Esophagus squamous epithelium (tissue), 5 donors: ENCODE measurements around the gene CXCR6. TPM values are rescaled to one million over a fixed set of nuclear protein-coding genes. Genes with fewer than 3 reads are reported as not detected.

ENCODE experiments used
- DNase-seq: peaks from one replicate; lab custom pipeline; 2025; lab: John Stamatoyannopoulos, UW
- H3K27ac ChIP-seq, 4 donors: fragments of 200-600 bp; sonication (generic); one replicate each; pipeline ENCODE4 v1.5.1; 2016 to 2019; ENCODE audit warnings: mild to moderate bottlenecking in 1 of 4
- H3K27me3 ChIP-seq, 4 donors: fragments of 200-600 bp; sonication (generic); 1 replicate in 3 of 4; 2 replicates in 1 of 4; pipeline versions ENCODE4 v1.5.1 to v1.6.0; 2017 to 2021; ENCODE audit warnings: antibody characterized with exemption in 1 of 4
- H3K36me3 ChIP-seq, 3 donors: fragments of 200-600 bp; sonication (generic); one replicate each; pipeline ENCODE4 v1.5.1; 2016 to 2019
- H3K4me1 ChIP-seq, 3 donors: fragments of 200-600 bp; sonication (generic); one replicate each; pipeline ENCODE4 v1.5.1; 2017 to 2019
- H3K4me3 ChIP-seq, 4 donors: fragments of 200-600 bp; sonication (generic); 1 replicate in 3 of 4; 2 replicates in 1 of 4; pipeline ENCODE4 v1.5.1; 2016 to 2019; ENCODE audit warnings: mild to moderate bottlenecking in 2 of 4, moderate library complexity in 1 of 4
- H3K9me3 ChIP-seq, 3 donors: fragments of 200-600 bp; sonication (generic); one replicate each; pipeline ENCODE4 v1.5.1; 2016 to 2019
- POLR2A ChIP-seq, 4 donors: fragments of 450-650 bp; IDR thresholded peaks; one replicate each; pipeline ENCODE4 v1.6.1; 2017; ENCODE audit warnings: antibody characterized with exemption in 4 of 4, mild to moderate bottlenecking in 4 of 4, moderate library complexity in 3 of 4
- WGBS, 2 donors: methylation state at CpG; one replicate each; pipeline ENCODE4 v1.1.5; 2018; 5-methylcytosine and 5-hydroxymethylcytosine counted together
- intact Hi-C: fragments of 100-400 bp; cut with DNase I; formaldehyde crosslinking; loops from one replicate; pipeline ENCODE4 v1.15.0; 2022
- total RNA-seq, 4 donors: library from RNA; depleted of rRNA; stranded (reverse); fragments of >200 nt; gene quantifications; one replicate each; pipeline ENCODE4 v1.1.0, GENCODE V29; 2016
- TF ChIP-seq, protein P1 (sequence below), 6 experiments: fragments of 450-650 bp in 4 of 6; fragments of 200-600 bp in 2 of 6; sonication (generic) in 2 of 6; IDR thresholded peaks; one replicate each; pipeline ENCODE4 v1.5.1; 2016 to 2019; ENCODE audit warnings: antibody characterized with exemption in 6 of 6, mild to moderate bottlenecking in 4 of 6, moderate library complexity in 4 of 6
- donor health status: DM: yes; HTN: yes; CAD: no.

Gene CXCR6
- total RNA-seq, 4 donors from 2014 or later, result 1.7 to 12.0 (median 4.4) TPM

- TF ChIP-seq POLR2A (IDR thresholded peaks at IDR 0.05), result no peak
- TF ChIP-seq, protein P1, sequence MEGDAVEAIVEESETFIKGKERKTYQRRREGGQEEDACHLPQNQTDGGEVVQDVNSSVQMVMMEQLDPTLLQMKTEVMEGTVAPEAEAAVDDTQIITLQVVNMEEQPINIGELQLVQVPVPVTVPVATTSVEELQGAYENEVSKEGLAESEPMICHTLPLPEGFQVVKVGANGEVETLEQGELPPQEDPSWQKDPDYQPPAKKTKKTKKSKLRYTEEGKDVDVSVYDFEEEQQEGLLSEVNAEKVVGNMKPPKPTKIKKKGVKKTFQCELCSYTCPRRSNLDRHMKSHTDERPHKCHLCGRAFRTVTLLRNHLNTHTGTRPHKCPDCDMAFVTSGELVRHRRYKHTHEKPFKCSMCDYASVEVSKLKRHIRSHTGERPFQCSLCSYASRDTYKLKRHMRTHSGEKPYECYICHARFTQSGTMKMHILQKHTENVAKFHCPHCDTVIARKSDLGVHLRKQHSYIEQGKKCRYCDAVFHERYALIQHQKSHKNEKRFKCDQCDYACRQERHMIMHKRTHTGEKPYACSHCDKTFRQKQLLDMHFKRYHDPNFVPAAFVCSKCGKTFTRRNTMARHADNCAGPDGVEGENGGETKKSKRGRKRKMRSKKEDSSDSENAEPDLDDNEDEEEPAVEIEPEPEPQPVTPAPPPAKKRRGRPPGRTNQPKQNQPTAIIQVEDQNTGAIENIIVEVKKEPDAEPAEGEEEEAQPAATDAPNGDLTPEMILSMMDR (IDR thresholded peaks at IDR 0.05), result no peak
- no peak for DNase-seq
- 94 to 100% methylated on average over 1 to 3 of the region's 3 CpGs for WGBS, 2 donors
- peak overlapping the region in 1 of 4 donors; percentile 2 for H3K4me3 ChIP-seq
- peak overlapping the region in 2 of 4 donors; percentile 5 to 67 for H3K27ac ChIP-seq
- intact Hi-C loops, result no loop called here
- H3K27me3 ChIP-seq, result no peaks in the 10 kb centered on the region
- no peaks in the 10 kb centered on the region for H3K9me3 ChIP-seq
- H3K4me1 ChIP-seq, result peaks cover 0 to 23% (median 0%) of the 10 kb centered on the region in 3 donors
- peaks cover 6 to 91% (median 35%) of the 10 kb centered on the region in 3 donors for H3K36me3 ChIP-seq
Observed at GRCh38 chr3:45947361-45947760, 4.1 kb downstream of the CXCR6 start.

- Histone ChIP-seq H3K27me3 (no peaks in the 10 kb centered on the region), H3K4me1 (peaks cover 0 to 17% (median 0%) of the 10 kb centered on the region in 3 donors), H3K9me3 (no peaks in the 10 kb centered on the region), H3K36me3 (peaks cover 6 to 91% (median 44%) of the 10 kb centered on the region in 3 donors), H3K27ac (peak overlapping the region in 2 of 4 donors; percentile 61 to 67), H3K4me3 (peak overlapping the region in 1 of 4 donors; percentile 2)
- intact Hi-C loops, result no loop called here
- WGBS, 2 donors, result 74 to 80% methylated on average over 6 of the region's 6 CpGs
- DNase-seq, result no peak
- TF ChIP-seq POLR2A (IDR thresholded peaks at IDR 0.05), result no peak
- TF ChIP-seq, protein P1 (IDR thresholded peaks at IDR 0.05), result no peak
Observed at GRCh38 chr3:45948311-45948781, 5.1 kb downstream of the CXCR6 start.

GRCh38 chr3:45948881-45949280 is 5.6 kb downstream of the CXCR6 start:
- Histone ChIP-seq H3K4me1 (peaks cover 0 to 17% (median 0%) of the 10 kb centered on the region in 3 donors), H3K27ac (peak overlapping the region in 2 of 4 donors; percentile 61 to 67), H3K27me3 (no peaks in the 10 kb centered on the region), H3K36me3 (peaks cover 6 to 93% (median 49%) of the 10 kb centered on the region in 3 donors), H3K4me3 (no peak overlapping the region), H3K9me3 (no peaks in the 10 kb centered on the region)
- WGBS, 2 donors, result 92% methylated on average over 5 to 6 of the region's 6 CpGs
- intact Hi-C loops, result no loop called here
- no peak for DNase-seq
- TF ChIP-seq, protein P1 (IDR thresholded peaks at IDR 0.05), result no peak
- TF ChIP-seq POLR2A (IDR thresholded peaks at IDR 0.05), result no peak

DNA sequence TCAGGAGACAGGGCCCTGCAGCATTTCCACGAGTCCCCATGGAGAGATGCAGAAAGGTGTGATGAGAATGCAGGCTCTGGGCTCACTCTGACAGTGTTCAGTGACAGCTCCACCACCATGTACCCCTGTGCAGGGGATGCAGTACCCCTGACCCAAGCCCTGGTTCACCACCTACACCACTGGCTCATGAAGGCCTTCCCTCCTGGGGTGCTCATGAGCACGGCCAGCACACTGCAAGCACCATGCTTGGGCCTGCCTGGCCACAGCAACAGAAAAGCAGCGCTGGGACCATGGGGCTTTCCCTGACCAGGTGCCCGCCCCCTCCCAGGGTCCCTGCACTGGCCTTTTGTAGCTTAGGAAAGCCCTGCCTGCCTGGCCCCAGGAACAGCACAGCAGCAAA is 6.2 kb downstream of the CXCR6 start:
- no peak overlapping the region for H3K4me3 ChIP-seq
- H3K4me1 ChIP-seq, result peaks cover 0 to 17% (median 0%) of the 10 kb centered on the region in 3 donors
- no peaks in the 10 kb centered on the region for H3K27me3 ChIP-seq
- peaks cover 8 to 99% (median 52%) of the 10 kb centered on the region in 3 donors for H3K36me3 ChIP-seq
- TF ChIP-seq, protein P1 (IDR thresholded peaks at IDR 0.05), result no peak
- no peak for TF ChIP-seq POLR2A (IDR thresholded peaks at IDR 0.05)
- peak overlapping the region in 3 of 4 donors; percentile 16 to 67 (median 61) for H3K27ac ChIP-seq
- H3K9me3 ChIP-seq, result no peaks in the 10 kb centered on the region
- intact Hi-C loops, result no loop called here
- DNase-seq, result no peak
- no CpG with 5 or more reads among the region's 4 CpGs for WGBS, 2 donors

DNA sequence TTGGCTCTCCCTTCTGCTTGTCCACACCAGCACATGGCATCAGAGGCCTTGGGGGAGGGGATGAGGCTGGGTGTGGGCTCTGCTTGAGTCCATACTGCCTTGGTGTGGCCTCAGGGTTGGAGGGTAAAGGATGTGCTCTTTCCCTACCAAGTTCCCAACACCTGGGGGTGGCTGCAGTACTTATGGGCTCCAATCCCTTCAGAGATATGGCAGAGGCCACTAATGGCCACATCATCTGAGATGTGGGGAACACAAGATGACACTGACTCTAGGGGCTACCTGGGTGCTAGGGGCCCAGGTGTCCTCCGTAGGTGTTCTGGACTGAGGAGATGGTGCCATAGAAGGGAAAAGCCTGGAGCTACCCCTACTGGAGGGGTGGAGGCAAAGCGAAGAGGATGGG is 6.9 kb downstream of the CXCR6 start:
- Histone ChIP-seq H3K4me1 (peaks cover 0 to 17% (median 0%) of the 10 kb centered on the region in 3 donors), H3K36me3 (peaks cover 15 to 100% (median 59%) of the 10 kb centered on the region in 3 donors), H3K27me3 (no peaks in the 10 kb centered on the region), H3K9me3 (no peaks in the 10 kb centered on the region), H3K4me3 (no peak overlapping the region), H3K27ac (peak overlapping the region in 3 of 4 donors; percentile 16 to 67 (median 61))
- 80 to 90% methylated on average over 2 of the region's 2 CpGs for WGBS, 2 donors
- intact Hi-C loops, result no loop called here
- no peak for DNase-seq
- no peak for TF ChIP-seq POLR2A (IDR thresholded peaks at IDR 0.05)
- TF ChIP-seq, protein P1 (IDR thresholded peaks at IDR 0.05), result no peak
